ENCODE measurements around the gene LZTS3.

LZTS3 gene

DNA sequence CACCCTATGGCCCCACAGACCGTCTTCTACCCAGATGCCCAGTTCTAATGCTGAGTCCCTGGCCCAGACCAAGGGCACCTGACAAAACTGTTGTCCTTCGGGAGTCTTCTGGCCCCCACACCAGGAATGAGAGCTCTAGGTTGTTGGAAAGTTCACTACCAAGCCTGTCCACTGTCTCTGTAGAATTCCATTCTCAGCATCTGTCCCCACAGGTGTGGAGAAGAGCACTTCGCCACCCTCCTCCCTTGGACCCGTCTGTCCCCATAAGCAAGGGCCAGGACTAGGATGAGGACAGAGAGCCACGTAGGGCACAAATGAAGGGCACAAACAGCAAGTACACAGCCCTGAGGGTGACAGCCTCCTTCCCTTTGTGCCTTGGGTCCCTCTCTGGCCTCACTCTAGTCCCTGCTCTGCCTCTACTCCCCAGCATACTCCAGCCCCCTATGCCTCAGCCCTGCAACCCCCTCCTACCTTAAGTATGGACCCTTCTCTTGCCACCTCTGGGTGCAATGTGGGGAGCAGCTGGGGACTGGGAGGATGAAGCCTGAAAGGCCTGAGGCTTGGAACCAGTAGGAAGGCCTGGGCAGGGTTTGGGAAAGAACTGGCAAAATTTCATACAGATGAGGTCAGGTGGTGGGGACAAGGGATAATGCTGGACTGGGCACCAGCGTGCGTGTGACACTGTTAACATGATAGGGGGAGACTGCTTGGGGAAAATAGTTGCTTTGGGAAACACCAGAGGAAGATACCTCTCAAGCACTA, 4.3 kb downstream of the LZTS3 start:
- no peak for DNase-seq (ENCODE audit: low read depth in 1 of 2, low spot score in 1 of 2)
- H3K4me3 ChIP-seq (replicated peaks; ENCODE audit: insufficient read depth, low read length), result no peak overlapping the region
- H3K27me3 ChIP-seq (ENCODE audit: insufficient read depth, poor library complexity, severe bottlenecking), result peaks cover 13% of the 10 kb centered on the region
- H3K27ac ChIP-seq (replicated peaks), result no peak overlapping the region
- TF ChIP-seq SPI1 (IDR thresholded peaks at IDR 0.05; ENCODE audit: borderline replicate concordance, low read depth) (no peak), GABPA (IDR thresholded peaks at IDR 0.05; ENCODE audit: low read depth) (no peak), POLR2AphosphoS5 (IDR thresholded peaks at IDR 0.05; ENCODE audit: low read depth) (no peak)
- TF ChIP-seq, protein P1, sequence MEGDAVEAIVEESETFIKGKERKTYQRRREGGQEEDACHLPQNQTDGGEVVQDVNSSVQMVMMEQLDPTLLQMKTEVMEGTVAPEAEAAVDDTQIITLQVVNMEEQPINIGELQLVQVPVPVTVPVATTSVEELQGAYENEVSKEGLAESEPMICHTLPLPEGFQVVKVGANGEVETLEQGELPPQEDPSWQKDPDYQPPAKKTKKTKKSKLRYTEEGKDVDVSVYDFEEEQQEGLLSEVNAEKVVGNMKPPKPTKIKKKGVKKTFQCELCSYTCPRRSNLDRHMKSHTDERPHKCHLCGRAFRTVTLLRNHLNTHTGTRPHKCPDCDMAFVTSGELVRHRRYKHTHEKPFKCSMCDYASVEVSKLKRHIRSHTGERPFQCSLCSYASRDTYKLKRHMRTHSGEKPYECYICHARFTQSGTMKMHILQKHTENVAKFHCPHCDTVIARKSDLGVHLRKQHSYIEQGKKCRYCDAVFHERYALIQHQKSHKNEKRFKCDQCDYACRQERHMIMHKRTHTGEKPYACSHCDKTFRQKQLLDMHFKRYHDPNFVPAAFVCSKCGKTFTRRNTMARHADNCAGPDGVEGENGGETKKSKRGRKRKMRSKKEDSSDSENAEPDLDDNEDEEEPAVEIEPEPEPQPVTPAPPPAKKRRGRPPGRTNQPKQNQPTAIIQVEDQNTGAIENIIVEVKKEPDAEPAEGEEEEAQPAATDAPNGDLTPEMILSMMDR (IDR thresholded peaks at IDR 0.05; ENCODE audit: insufficient read depth, low read length), result no peak
- TF ChIP-seq, protein P2, sequence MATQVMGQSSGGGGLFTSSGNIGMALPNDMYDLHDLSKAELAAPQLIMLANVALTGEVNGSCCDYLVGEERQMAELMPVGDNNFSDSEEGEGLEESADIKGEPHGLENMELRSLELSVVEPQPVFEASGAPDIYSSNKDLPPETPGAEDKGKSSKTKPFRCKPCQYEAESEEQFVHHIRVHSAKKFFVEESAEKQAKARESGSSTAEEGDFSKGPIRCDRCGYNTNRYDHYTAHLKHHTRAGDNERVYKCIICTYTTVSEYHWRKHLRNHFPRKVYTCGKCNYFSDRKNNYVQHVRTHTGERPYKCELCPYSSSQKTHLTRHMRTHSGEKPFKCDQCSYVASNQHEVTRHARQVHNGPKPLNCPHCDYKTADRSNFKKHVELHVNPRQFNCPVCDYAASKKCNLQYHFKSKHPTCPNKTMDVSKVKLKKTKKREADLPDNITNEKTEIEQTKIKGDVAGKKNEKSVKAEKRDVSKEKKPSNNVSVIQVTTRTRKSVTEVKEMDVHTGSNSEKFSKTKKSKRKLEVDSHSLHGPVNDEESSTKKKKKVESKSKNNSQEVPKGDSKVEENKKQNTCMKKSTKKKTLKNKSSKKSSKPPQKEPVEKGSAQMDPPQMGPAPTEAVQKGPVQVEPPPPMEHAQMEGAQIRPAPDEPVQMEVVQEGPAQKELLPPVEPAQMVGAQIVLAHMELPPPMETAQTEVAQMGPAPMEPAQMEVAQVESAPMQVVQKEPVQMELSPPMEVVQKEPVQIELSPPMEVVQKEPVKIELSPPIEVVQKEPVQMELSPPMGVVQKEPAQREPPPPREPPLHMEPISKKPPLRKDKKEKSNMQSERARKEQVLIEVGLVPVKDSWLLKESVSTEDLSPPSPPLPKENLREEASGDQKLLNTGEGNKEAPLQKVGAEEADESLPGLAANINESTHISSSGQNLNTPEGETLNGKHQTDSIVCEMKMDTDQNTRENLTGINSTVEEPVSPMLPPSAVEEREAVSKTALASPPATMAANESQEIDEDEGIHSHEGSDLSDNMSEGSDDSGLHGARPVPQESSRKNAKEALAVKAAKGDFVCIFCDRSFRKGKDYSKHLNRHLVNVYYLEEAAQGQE (IDR thresholded peaks at IDR 0.05; ENCODE audit: insufficient replicate concordance, low read depth), result no peak

DNA sequence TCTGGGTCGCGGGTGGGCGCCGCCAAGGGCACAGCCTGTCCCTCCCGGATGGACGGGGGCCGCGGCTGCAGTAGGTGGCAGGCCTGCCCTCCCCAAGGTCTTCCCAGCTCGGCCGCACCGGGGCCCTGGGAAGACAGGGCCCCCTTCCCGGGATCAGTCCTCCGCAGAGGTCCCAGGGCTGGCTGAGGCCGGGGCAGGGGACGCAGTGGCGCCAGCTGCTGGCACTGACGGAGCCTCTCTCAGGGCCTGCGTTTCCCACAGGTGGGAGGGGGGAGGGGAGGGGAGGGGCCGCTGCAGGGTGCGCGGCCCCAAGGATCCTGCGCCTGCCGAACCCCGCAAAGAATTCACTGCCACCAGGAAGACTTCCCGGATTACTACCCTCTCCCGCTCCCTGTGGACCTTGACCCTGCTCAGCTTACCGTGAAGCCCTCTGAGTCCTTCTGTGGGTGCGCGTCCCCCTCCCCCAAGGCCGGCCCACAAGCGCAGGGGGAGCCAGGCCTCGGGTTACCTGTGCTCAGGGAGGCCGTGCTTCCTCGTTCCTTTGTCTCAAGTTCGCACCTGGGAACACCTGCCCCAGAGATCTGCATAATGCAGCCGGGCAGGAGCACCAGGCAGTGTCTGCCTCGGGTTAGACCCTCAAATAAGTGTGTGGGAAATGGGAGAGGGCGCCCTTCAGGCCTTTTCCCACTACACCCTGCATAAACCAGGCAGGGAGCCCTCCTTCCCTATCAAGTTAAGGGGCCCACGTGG, 5.1 kb downstream of the LZTS3 start:
- H3K4me3 ChIP-seq (replicated peaks; ENCODE audit: insufficient read depth, low read length), result no peak overlapping the region
- H3K27ac ChIP-seq (replicated peaks), result no peak overlapping the region
- H3K27me3 ChIP-seq (ENCODE audit: insufficient read depth, poor library complexity, severe bottlenecking), result peaks cover 13% of the 10 kb centered on the region
- no peak for TF ChIP-seq POLR2AphosphoS5 (IDR thresholded peaks at IDR 0.05; ENCODE audit: low read depth)
- TF ChIP-seq SPI1 (IDR thresholded peaks at IDR 0.05; ENCODE audit: borderline replicate concordance, low read depth), result no peak
- TF ChIP-seq, protein P2 (IDR thresholded peaks at IDR 0.05; ENCODE audit: insufficient replicate concordance, low read depth), result no peak
- TF ChIP-seq, protein P1 (IDR thresholded peaks at IDR 0.05; ENCODE audit: insufficient read depth, low read length), result no peak
- no peak for TF ChIP-seq GABPA (IDR thresholded peaks at IDR 0.05; ENCODE audit: low read depth)
- DNase-seq (ENCODE audit: low read depth in 1 of 2, low spot score in 1 of 2), result no peak

DNA sequence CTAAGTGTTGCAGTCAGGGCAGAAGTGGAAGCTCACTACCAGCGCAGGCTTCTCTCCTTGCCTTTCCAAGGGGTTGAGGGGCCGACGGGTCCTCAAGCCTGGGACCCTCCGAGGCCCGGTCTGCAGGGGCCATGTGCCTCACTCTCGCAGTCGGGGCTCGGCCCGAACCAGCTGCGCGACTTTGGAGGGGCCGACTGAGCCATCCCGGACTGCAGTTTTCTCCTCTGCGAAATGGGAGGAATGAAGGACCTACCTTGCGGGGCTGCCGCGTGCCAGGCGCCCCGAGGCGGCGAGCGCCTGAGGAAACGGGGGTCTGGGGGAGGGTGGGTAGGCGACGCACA, 5.6 kb downstream of the LZTS3 start:
- H3K27ac ChIP-seq (replicated peaks), result no peak overlapping the region
- peaks cover 13% of the 10 kb centered on the region for H3K27me3 ChIP-seq (ENCODE audit: insufficient read depth, poor library complexity, severe bottlenecking)
- TF ChIP-seq GABPA (IDR thresholded peaks at IDR 0.05; ENCODE audit: low read depth) (no peak), POLR2AphosphoS5 (IDR thresholded peaks at IDR 0.05; ENCODE audit: low read depth) (no peak), SPI1 (IDR thresholded peaks at IDR 0.05; ENCODE audit: borderline replicate concordance, low read depth) (no peak)
- TF ChIP-seq, protein P2 (IDR thresholded peaks at IDR 0.05; ENCODE audit: insufficient replicate concordance, low read depth), result no peak
- TF ChIP-seq, protein P1 (IDR thresholded peaks at IDR 0.05; ENCODE audit: insufficient read depth, low read length), result no peak
- no peak for DNase-seq (ENCODE audit: low read depth in 1 of 2, low spot score in 1 of 2)
- no peak overlapping the region for H3K4me3 ChIP-seq (replicated peaks; ENCODE audit: insufficient read depth, low read length)
